Activated T-cell treated with anti-CD3 and anti-CD28 coated beads, Interleukin-2, amount 50 U/mL, for 24 hours (primary cell): ENCODE measurements around the gene VOPP1.

Experiments
- DNase-seq: peaks from one replicate; pipeline ENCODE4 v3.0.0-alpha.2; 2020
- H3K27ac Mint-ChIP-seq: 2 replicates; pipeline ENCODE4 v1.8.0; 2020; ENCODE audit warnings: mild to moderate bottlenecking, mixed read lengths
- H3K27me3 Mint-ChIP-seq: 2 replicates; pipeline ENCODE4 v1.8.0; 2020; ENCODE audit warnings: mixed read lengths
- H3K36me3 Mint-ChIP-seq: 2 replicates; pipeline ENCODE4 v1.8.0; 2020; ENCODE audit warnings: low read depth, mixed read lengths
- H3K4me1 Mint-ChIP-seq: 2 replicates; pipeline ENCODE4 v1.8.0; 2020; ENCODE audit warnings: low read depth, mixed read lengths
- H3K4me3 Mint-ChIP-seq: 2 replicates; pipeline ENCODE4 v1.8.0; 2020; ENCODE audit warnings: mild to moderate bottlenecking, moderate library complexity, mixed read lengths
- H3K9me3 Mint-ChIP-seq: 2 replicates; pipeline ENCODE4 v1.8.0; 2020; ENCODE audit warnings: mixed read lengths

The VOPP1 gene

GRCh38 chr7:55423277-55423711, 149.0 kb downstream of the VOPP1 start:
- Mint-ChIP-seq H3K27me3 (no peaks in the 10 kb centered on the region), H3K4me3 (no peak overlapping the region), H3K27ac (no peak overlapping the region), H3K9me3 (no peaks in the 10 kb centered on the region), H3K36me3 (peaks cover 34% of the 10 kb centered on the region), H3K4me1 (peaks cover 15% of the 10 kb centered on the region)
- no peak for DNase-seq
